HG03066 (cell line): ENCODE measurements around the gene FRK.
A peak's percentile ranks its signal among the peaks of the same experiment; 100 is the strongest.
"Not testable (repeated sequence)": the region's sequence is repeated elsewhere in the genome, so short reads cannot be mapped to it uniquely, and the experiment has no call there.

Experiments used
- ATAC-seq: cut with Tn5 transposase; IDR thresholded peaks from one replicate; pipeline ENCODE4 v1.9.1; 2021; ENCODE audit warnings: low read depth; ENCODE audit not compliant: unreplicated experiment

The FRK gene

DNA sequence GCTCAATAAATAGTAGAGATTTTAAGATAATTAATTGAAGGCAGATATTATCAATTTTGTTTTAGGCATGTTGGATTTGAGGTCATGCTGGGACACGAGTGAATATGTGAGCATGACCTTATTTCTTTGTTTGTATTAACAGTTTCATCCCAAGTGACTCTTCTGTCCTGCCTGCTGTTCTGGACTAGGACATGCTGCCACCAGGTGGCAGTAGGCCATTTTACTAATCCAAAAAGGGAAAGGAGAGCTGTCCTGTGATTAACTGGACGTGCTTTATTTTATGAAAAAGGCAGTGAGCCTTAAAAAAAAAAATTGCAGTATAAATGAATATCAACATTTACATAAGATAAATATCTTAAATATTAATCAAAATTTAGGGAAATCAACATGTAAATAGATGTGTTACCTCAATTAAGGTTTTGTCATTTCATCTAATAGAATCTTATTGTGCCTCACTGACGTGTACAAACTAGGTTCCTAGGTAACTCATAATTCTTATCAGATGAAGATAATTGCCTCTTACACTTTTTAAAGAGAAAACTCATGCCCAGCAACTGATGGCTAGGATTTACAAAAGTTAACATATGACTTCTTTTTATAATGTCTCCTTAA lies 49.8 kb downstream of the FRK start:
- ATAC-seq: peak; percentile 38

DNA sequence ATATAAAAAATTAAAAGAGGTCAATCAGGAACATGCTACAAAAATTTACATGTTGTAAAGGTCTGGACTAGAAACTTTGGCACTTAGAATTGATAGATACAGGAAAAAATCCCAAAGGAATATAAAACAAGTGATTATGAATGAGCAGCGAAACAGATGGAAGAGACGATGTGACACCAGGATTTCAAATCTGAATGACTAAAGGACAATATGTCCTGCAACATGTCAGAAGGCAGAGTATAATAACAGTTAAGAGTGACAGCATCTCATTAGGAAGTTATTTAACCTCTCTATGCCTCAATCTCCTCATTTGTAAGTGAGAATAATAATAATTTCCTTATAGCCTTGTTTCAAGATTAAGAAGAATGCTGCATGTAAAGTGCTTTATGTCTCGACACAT lies 50.3 kb downstream of the FRK start:
- no peak for ATAC-seq

DNA sequence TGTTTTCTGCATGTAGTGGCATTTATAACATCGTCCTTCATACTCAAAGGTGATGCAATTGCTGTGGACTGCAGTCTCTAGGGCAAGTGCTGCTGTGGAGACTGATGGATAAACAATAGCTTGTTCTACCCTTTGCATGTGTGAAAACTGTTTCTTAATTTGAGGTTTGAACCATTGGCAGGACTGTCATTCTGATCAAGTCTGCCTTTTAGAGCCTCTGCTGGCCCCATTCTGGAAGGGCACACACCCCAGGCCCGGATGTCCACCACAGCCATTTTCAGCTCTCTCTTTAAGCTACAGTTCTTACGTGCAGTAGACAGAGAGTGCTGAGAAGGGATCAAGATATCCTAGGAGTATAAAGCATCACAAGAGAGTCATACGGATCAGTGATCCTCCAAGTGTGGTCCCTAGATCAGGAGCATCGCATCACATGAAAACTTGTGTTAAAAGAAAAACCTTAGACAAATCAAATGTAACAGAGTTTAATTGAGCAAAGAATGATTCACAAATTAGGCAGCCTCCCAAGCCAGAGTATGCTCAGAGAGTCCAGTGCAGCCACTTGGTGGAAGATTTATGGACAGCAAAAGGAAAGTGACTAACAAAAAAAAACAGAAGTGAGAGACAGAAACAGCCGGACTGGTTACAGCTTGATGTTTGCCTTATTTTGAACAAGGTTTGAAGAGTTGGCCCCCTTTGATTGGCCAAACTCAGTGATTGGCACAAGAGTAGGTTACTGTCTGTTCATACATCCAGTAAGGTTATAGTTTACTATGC lies 52.0 kb downstream of the FRK start:
- peak; percentile 62 for ATAC-seq

DNA sequence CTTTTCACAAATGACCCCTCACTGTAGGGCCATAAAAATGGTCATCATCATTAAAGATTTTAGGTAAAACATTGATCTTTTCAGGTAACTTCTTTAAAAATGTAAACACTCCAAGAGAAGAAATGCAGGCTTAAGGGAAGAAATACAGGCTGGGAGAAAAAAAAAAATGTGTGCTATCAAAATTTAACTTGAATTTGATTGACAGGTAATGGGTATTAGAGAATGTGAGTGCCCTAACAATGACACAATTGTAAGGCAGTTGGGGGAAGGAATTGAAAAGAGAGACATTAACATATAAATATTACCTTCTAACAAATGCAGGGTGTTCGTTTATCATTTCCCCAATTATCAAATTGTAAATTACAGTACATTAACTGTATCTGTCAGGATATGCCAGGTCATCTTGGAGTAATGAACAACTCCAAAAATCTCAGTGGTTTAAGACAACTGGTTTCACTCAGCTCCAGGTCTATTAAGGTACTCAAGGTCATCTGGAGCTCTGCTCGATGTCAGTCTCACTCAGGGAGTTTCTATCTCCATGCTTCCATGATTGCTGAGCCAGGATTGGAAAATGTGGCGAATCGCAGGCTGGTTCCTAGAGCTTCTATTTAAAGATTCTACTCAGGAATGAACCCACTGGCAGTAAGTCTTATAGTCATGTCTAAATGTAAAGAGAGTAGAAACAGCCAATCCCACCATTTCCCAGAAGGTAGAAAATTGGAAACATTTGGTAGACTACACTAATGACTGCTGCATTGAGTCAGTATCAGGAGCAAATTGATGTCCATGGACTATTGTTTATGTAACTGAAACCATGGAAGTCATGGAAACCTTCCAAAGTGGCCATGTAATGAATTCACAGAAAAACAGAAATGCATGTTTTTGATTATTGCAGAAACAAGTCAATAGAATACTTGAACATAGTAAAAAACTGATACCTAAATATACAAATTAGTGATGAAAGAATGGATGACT lies 55.6 kb downstream of the FRK start:
- no peak for ATAC-seq

DNA sequence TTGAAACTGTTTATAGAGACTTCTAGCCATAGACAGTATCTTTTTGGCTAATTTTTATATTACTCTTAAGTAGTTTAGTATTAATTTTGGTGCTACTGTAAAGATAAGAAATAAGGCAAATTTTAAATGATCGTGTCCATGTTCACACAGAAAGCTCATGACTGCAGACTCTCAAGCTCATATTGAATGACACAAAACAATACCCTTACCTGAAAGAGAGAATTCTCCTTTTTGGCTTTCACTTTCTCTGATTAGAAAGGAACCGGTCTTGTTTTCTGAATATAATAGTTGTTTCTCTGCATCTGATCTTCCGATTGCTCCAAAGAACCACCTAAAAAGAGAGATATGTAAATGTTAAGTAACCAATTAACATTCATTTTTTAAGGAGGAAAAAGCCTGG lies 57.0 kb downstream of the FRK start:
- ATAC-seq: peak; percentile 93

DNA sequence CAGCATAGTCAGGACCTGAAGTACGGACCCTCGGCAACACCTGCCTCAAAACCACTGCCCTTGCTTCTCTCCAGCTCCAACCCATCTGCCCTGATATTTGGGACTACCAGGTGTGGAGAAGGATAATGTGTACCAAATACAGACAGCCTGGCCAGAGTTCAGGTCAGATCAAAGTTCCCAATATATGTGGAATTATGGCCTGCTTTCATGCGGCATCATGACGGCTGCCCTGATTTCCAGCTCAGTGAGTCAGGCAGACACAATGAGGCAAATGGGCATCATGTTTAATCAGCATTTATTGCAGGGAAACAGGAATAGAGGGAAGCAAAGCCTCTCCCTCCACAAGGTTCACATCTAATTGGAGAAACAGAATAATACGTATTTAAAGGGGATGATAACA lies 57.9 kb downstream of the FRK start:
- no peak for ATAC-seq

DNA sequence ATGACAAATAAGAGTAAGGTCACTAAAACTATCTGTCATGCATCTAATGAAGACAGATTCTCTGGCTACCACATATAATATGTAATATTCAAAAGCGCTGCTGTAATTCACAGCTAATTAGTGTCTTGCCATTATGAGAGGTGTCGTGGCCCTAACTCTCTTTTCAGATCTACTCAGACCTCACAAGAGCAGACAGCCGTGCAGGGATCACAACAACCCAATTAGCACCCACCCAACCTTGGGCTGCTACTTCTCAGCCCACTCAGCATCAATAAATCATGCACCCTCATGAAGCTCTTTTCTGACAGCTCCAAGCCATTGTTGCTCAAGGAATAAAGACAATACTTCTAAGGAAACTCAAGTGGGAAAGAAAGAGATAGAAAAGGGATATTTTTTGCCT lies 61.5 kb downstream of the FRK start:
- ATAC-seq: no peak

DNA sequence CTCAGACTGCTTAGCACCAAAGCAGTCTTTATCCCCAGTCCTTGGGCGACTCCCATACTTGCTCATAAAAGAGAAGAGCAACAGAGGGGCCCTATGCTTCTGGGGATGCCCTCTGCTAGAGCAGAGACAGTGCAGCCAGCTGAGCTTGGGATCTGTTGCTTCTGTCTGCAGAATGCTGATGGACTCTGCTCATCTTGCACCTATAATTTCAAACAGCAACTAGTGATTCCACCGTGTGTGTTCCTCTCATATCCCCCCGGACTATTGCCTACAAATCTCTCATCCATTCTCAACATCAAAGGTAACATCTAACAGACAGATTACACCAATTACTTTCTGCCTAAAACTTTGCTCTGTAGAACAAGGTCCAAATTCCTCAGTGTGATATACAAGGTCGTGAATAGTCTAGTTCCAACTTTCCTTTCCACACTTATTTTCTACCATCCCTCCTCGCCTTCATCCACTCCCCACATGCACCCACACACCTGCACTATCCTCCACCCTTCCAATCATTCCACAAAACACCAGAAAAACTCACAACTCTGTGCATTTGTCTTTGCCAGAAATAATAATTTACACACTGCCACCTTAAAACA lies 62.6 kb downstream of the FRK start:
- no peak for ATAC-seq

DNA sequence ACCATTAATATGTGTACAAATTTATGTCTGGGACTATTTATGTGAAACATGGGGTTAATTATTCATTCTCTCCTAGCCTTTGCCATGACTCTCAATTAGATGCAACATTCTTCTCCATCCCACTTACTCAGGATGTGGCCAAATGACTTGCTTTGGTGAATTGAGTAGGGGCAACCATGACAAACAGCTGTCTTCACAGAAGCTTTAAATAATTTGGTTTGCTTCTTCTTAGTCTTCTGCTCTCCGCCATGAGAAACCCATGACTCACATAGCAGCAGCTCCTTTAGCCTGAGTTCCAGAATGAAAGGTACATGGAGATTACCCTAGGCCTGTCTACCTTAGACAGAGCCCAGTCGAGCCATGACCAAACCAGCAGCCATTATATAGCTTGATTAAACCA lies 74.7 kb downstream of the FRK start:
- no peak for ATAC-seq

DNA sequence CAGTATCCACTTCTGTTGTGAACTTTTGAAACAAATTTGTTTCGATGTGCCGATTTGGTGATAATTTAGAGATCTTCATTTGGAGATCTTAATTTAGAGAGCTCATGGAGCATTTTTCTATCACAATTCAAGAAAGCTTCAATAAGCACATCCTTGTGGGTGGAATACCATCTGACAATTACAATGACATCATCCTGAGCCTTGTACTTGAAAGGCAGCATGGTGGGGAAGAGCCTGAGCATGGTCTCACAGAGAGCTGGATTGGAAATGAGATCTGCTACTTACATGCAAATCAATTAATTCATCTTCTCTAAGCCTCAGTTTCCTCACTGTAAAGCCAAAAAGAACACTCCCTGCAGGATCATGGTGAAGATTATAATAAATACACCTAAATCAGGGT lies 75.9 kb downstream of the FRK start:
- ATAC-seq: no peak

DNA sequence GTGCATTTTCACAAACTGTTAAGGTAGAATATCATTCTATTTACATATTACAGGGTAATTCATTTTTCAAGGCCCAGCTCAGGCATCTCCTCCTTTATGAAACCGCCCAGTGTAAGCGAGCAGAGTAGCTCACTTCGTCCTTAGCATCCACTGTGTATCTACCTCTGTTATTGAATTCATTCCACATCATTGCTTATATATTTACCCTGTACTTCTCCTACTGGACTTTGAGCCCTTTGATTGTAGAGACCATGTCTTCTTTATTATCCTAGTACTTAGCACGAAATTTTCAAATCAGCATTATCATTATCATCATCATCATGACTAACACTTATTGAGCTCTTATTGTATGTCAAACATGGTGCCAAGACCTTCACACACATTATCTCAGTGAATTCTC lies 76.7 kb downstream of the FRK start:
- ATAC-seq: no peak

DNA sequence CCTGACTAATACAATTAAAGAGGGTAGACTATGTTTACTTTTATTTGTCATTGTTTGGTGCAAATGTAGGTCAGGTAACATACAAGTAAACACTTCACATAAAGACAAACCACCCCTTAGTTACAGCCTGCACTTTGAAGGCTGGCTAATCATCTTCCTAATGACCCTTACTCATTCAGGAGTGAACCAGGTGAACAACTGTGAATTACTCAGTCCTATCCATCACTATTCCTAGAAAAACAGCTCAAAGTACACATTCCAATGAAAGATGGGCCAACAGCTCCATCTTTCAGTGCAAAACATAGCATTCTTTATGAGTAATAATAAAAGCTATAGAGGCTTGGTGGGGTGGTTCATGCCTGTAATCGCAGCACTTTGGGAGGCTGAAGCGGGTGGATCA lies 78.2 kb downstream of the FRK start:
- ATAC-seq: no peak

DNA sequence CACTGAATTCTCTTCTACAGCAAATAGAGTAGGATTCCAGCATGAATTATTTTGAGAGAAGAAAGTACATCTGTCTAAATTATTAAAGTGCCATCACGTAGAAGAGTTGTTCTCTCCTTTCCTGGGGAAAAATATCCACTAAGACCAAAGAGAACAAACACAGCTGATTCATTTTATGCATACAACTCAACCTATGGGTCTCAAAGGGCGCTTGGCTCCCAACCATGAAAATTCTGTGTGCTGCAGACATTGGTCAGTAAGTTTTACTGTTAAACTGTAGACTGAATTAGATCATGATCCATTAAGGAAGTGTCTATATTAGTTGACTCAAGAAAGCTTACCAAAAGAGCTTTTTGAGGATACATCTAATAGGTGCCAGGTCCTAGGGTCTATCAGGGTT lies 83.5 kb downstream of the FRK start:
- ATAC-seq: no peak

DNA sequence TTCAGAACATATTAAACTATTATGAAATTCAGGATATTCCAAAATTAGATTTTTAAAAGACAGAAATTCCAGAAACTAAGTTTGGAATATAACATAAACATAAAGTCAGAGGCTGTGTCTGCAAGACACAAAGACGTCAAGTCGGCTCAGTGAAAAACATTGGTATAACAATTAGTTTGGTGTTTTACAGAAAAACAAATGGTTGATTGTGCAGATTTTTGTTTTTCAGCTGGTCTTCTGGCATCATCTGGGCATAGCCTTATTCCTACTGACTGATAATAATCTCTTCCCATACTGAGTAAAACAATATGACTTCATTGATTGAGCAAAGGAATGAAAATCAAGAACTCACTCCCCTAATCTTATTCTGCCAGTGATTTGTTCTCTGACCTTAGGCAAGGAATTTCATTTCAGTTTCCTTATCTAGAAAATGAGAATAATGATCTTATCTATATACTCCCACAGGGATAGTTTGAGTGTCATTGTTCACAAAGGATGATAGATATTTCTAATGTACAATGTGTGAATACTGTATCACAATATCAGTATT lies 84.3 kb downstream of the FRK start:
- ATAC-seq: no peak

DNA sequence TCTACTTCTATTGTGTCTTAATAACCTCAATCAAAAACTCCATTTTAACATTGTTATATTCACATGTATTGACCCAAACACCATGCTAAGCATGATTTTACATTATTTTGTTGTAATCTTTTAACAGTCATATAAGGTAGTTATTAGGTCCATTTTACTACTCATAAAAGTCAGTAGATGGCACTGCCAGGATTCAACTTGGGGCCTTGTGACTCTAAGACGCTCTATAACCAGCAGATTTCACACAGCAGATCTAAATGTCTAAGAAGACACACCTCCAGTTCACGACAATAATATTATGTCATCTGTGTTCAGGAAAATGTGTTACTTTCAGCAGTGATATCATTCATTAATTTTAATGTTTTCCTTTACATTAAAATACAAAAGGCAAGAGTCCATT lies 88.0 kb downstream of the FRK start:
- ATAC-seq: no peak

DNA sequence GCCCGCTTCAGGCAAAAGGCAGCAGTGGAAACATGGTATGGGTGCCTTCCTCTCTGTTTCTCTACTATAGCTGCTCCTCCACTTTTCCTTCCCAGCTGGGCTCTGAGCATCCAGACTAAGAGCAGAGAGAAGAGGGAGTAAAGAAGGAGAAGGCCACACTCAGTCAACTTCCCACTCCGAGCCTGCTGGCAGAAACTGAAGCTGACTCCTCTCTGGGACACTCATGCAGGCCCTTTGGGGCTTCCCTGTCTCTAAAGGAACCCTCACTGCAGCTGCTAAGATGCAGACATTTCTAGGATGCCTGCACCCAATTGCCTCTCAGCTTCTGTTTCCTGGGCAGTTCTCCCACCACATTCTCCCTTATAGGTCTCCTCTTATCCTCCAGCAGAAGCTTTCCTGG lies 88.9 kb downstream of the FRK start:
- ATAC-seq: no peak

DNA sequence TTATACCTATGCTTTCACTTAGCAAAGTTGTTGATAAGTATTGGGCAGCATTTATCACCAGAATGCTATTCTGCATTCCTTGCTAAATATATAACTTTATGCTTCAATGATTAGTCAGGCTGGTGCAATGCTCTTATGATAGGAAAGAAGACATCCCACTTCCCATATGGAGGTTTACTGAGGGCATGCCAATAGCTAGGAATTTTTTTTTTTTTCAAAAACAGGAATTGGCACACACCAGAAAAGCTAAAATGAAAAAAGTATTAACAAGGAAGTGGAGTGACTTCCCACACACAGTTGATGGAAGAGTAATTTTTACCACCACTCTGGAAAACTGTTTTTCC lies 90.8 kb downstream of the FRK start:
- no peak for ATAC-seq

DNA sequence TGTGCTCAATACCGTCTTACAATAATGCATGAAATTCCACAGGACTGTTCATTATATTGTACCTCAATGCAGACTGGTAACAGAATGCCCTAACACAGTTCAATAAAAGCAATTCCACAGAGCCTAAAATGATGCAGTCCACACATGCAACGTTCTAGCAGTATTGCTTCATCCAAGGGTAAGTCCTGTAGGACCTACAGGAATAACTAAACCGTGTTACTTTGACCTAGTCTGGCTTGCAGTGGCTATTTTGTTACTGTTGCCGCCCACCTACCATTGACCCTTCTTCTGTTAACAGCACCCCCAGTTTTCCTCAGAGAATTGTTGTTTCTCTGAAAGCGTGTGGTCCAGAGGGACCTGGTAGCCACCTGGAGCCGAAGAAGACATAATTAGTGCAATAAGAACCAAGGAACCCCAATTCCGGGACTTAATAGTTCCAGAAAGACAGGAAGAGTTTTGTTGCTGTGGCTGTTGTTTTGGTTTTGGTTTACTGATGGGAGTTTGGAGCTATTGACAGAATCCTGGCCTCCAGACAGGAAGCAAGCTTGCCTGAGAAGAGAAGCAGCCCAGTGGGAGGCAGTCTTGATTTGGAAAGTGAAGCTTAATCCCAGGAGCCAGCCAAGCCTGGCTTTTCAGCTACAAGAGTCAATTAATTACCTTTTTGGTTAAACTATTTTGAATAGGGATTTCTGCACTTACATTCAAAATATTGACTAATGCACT lies 91.3 kb downstream of the FRK start:
- ATAC-seq: no peak

DNA sequence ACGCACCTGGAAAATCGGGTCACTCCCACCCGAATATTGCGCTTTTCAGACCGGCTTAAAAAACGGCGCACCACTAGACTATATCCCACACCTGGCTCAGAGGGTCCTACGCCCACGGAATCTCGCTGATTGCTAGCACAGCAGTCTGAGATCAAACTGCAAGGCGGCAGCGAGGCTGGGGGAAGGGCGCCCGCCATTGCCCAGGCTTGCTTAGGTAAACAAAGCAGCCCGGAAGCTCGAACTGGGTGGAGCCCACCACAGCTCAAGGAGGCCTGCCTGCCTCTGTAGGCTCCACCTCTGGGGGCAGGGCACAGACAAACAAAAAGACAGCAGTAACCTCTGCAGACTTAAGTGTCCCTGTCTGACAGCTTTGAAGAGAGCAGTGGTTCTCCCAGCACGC lies 100.4 kb downstream of the FRK start:
- ATAC-seq: not testable (repeated sequence)

DNA sequence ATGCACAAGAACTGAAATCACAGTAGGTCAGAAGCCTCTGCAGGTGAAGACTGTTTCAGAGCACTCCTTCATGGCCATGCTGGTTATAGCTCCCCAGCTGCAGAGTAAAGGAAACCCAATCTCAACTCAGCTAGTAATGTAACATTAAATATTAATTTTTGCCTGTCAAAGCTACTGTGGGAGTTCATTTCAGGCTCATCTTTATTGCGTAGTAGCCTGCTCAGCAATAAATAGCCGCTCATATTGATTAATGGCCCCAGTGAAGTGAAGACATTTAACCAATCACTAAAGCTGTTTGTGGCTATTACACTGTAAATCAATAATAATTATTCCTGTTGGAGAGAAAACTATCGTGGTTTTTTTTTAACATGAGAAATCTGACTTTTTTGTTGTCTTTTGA lies 101.7 kb downstream of the FRK start:
- no peak for ATAC-seq
